ENCODE results near the gene MARK3. TPM values are rescaled to one million over a fixed set of nuclear protein-coding genes. Genes with fewer than 3 reads are reported as not detected.

Gene MARK3
- total RNA-seq, 2 donors from 2014 or later, result 87.2 to 147 TPM

- WGBS, 2 donors, result 88 to 100% methylated on average over 1 of the region's 1 CpG
- TF ChIP-seq CTCF (IDR thresholded peaks at IDR 0.05), result no peak
- no peak for TF ChIP-seq POLR2A (IDR thresholded peaks at IDR 0.05)
These were observed 75.2 kb downstream of the MARK3 start for GRCh38 chr14:103460415-103460814.

GRCh38 chr14:103463149-103463548, 77.9 kb downstream of the MARK3 start:
- DNase-seq (no peak), ATAC-seq (no peak)
- Histone ChIP-seq H3K36me3 (replicated peaks in 1 of 2; ENCODE audit: insufficient read depth in 1 of 2, low read depth in 2 of 2) (peaks cover 6 to 14% of the 10 kb centered on the region in 2 donors), H3K27ac (no peak overlapping the region), H3K27me3 (no peaks in the 10 kb centered on the region), H3K4me1 (no peaks in the 10 kb centered on the region), H3K4me3 (no peak overlapping the region), H3K9me3 (no peaks in the 10 kb centered on the region)
- WGBS, 2 donors, result 87 to 92% methylated on average over 4 of the region's 4 CpGs
- TF ChIP-seq CTCF (IDR thresholded peaks at IDR 0.05) (no peak), POLR2A (IDR thresholded peaks at IDR 0.05) (no peak)
- intact Hi-C loops (cut with DNase I), result no loop called here

More at GRCh38 chr14:103460415-103460814, 75.2 kb downstream of the MARK3 start:
- Histone ChIP-seq H3K4me3 (no peak overlapping the region), H3K27ac (no peak overlapping the region), H3K4me1 (peaks cover 16% of the 10 kb centered on the region), H3K36me3 (replicated peaks in 1 of 2; ENCODE audit: insufficient read depth in 1 of 2, low read depth in 2 of 2) (peaks cover 0 to 7% of the 10 kb centered on the region in 2 donors), H3K9me3 (no peaks in the 10 kb centered on the region), H3K27me3 (no peaks in the 10 kb centered on the region)
- intact Hi-C loops (cut with DNase I), result no loop called here
- no peak for DNase-seq
- ATAC-seq, result no peak

GRCh38 chr14:103463851-103464250, 78.6 kb downstream of the MARK3 start:
- no peak overlapping the region for H3K27ac ChIP-seq
- no peaks in the 10 kb centered on the region for H3K27me3 ChIP-seq
- no peak for TF ChIP-seq POLR2A (IDR thresholded peaks at IDR 0.05)
- TF ChIP-seq CTCF (IDR thresholded peaks at IDR 0.05), result no peak
- no peaks in the 10 kb centered on the region for H3K4me1 ChIP-seq
- peaks cover 6 to 19% of the 10 kb centered on the region in 2 donors for H3K36me3 ChIP-seq (replicated peaks in 1 of 2; ENCODE audit: insufficient read depth in 1 of 2, low read depth in 2 of 2)
- intact Hi-C loops (cut with DNase I), result no loop called here
- ATAC-seq (no peak), DNase-seq (no peak)
- H3K4me3 ChIP-seq, result no peak overlapping the region
- H3K9me3 ChIP-seq, result no peaks in the 10 kb centered on the region

GRCh38 chr14:103472939-103473338, 87.7 kb downstream of the MARK3 start:
- no peak for DNase-seq
- H3K36me3 ChIP-seq (replicated peaks in 1 of 2; ENCODE audit: insufficient read depth in 1 of 2, low read depth in 2 of 2), result peaks cover 7 to 25% of the 10 kb centered on the region in 2 donors
- no peaks in the 10 kb centered on the region for H3K27me3 ChIP-seq
- H3K4me1 ChIP-seq, result no peaks in the 10 kb centered on the region
- no peak overlapping the region for H3K27ac ChIP-seq
- H3K4me3 ChIP-seq, result no peak overlapping the region
- WGBS, 2 donors, result 85 to 97% methylated on average over 5 of the region's 5 CpGs
- intact Hi-C loops (cut with DNase I), result no loop called here
- TF ChIP-seq POLR2A (IDR thresholded peaks at IDR 0.05) (no peak), CTCF (IDR thresholded peaks at IDR 0.05) (no peak)
- ATAC-seq, result no peak
- H3K9me3 ChIP-seq, result no peaks in the 10 kb centered on the region

- Histone ChIP-seq H3K4me3 (no peak overlapping the region), H3K27me3 (no peaks in the 10 kb centered on the region), H3K4me1 (no peaks in the 10 kb centered on the region), H3K27ac (no peak overlapping the region), H3K36me3 (replicated peaks in 1 of 2; ENCODE audit: insufficient read depth in 1 of 2, low read depth in 2 of 2) (peaks cover 0 to 17% of the 10 kb centered on the region in 2 donors), H3K9me3 (no peaks in the 10 kb centered on the region)
- DNase-seq, result no peak
- no peak for ATAC-seq
- intact Hi-C loops (cut with DNase I), result no loop called here
- 93 to 96% methylated on average over 5 of the region's 5 CpGs for WGBS, 2 donors
- TF ChIP-seq POLR2A (IDR thresholded peaks at IDR 0.05) (no peak), CTCF (IDR thresholded peaks at IDR 0.05) (no peak)
These were observed 89.7 kb downstream of the MARK3 start for GRCh38 chr14:103474893-103475292.
